Fibroblast of skin of left biceps (primary cell): ENCODE data around the gene SPTY2D1.

Experiments
- DNase-seq, 2 experiments: peaks; one replicate each; pipeline ENCODE4 v3.0.0-alpha.2; 2013; ENCODE audit warnings: low read depth in 2 of 2

Gene SPTY2D1

DNA sequence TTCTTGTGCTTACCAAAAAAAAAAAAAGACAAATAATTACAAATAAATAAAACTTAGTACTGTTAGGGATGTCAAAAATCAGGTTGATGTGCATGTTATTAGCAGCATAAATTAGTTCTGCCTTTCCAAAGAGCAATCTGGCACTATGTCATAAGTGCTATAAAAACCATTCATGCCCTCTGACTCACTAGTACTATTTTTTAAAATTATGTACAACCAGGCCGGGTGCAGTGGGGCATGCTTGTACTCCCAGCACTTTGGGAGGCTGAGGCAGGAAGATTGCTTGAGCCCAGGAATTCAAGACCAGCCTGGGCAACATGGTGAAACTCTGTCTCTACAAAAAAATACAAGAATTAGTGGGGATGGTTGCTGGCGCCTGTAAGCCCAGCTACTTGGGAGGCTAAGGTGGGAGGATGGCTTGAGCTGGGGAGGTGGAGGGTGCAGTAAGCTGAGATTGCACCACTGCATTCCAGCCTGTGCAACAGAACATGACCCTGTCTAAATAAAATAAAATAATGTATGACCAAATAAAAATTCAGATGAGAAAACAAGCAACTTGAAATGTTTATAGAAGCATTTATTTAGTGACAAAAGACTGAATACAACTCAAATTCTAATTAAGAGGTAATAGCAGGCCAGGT lies 70.9 kb downstream of the SPTY2D1 start:
- DNase-seq: no peak
